CD14-positive monocyte (primary cell): ENCODE measurements around the gene MTARC2. TPM values are rescaled to one million over a fixed set of nuclear protein-coding genes. Genes with fewer than 3 reads are reported as not detected.

Experiments
- DNase-seq, 3 donors: peaks; one replicate each; pipeline ENCODE4 v3.0.0-alpha.2; 2011 to 2022
- H2AFZ ChIP-seq: 2 replicates; pipeline ENCODE4 v1.6.0; 2012; ENCODE audit warnings: mild to moderate bottlenecking, low read depth, low read length, inconsistent platforms; ENCODE audit not compliant: insufficient read depth, poor library complexity, severe bottlenecking
- H3K27ac ChIP-seq, 2 donors: 1 replicate in 1 of 2; 2 replicates in 1 of 2; pipeline ENCODE4 v1.5.1; 2012 to 2013; ENCODE audit warnings: low read length in 2 of 2, control low read depth in 1 of 2, inconsistent platforms in 1 of 2, low read depth in 1 of 2, mild to moderate bottlenecking in 1 of 2
- H3K27me3 ChIP-seq, 2 donors: one replicate each; pipeline versions ENCODE4 v1.6.0 to v1.6.1; 2011 to 2013; ENCODE audit warnings: low read length in 2 of 2; ENCODE audit not compliant: control insufficient read depth in 2 of 2, insufficient read depth in 2 of 2
- H3K36me3 ChIP-seq, 2 donors: replicated peaks in 1 of 2; 1 replicate in 1 of 2; 2 replicates in 1 of 2; pipeline versions ENCODE4 v1.5.1 to v1.6.1; 2012 to 2013; ENCODE audit warnings: low read length in 2 of 2, control low read depth in 1 of 2, inconsistent platforms in 1 of 2, mild to moderate bottlenecking in 1 of 2; ENCODE audit not compliant: insufficient read depth in 2 of 2, control insufficient read depth in 1 of 2
- H3K4me1 ChIP-seq, 2 donors: 1 replicate in 1 of 2; 2 replicates in 1 of 2; pipeline versions ENCODE4 v1.5.1 to v1.6.1; 2012 to 2013; ENCODE audit warnings: low read length in 2 of 2, control low read depth in 1 of 2, inconsistent platforms in 1 of 2, mild to moderate bottlenecking in 1 of 2, moderate library complexity in 1 of 2; ENCODE audit not compliant: insufficient read depth in 2 of 2, control insufficient read depth in 1 of 2
- H3K4me2 ChIP-seq: replicated peaks from 2 replicates; pipeline ENCODE3; 2012; ENCODE audit warnings: low read length, moderate library complexity, mild to moderate bottlenecking; ENCODE audit not compliant: poor library complexity, severe bottlenecking; ENCODE audit errors: extremely low read depth
- H3K4me3 ChIP-seq, 3 experiments: fragments of 200-600 bp in 1 of 3; sonication (generic) in 1 of 3; replicated peaks in 1 of 3; 1 replicate in 2 of 3; 2 replicates in 1 of 3; pipeline ENCODE4 v1.5.1; 2011 to 2013; ENCODE audit warnings: low read length in 3 of 3, mild to moderate bottlenecking in 3 of 3, control low read depth in 2 of 3, low read depth in 2 of 3, inconsistent platforms in 1 of 3, moderate library complexity in 1 of 3
- H3K79me2 ChIP-seq: 2 replicates; pipeline ENCODE4 v1.6.0; 2012; ENCODE audit warnings: mild to moderate bottlenecking, control low read depth, inconsistent platforms, low read length, moderate library complexity; ENCODE audit not compliant: insufficient read depth
- H3K9ac ChIP-seq: 2 replicates; pipeline ENCODE4 v1.6.0; 2017; ENCODE audit warnings: low read length, mild to moderate bottlenecking; ENCODE audit not compliant: insufficient read depth, poor library complexity, severe bottlenecking
- H3K9me3 ChIP-seq, 2 donors: replicated peaks in 1 of 2; 1 replicate in 1 of 2; 2 replicates in 1 of 2; pipeline versions ENCODE4 v1.5.1 to v1.6.1; 2012 to 2013; ENCODE audit warnings: low read length in 2 of 2, control low read depth in 1 of 2; ENCODE audit not compliant: control insufficient read depth in 1 of 2, insufficient read depth in 1 of 2
- H4K20me1 ChIP-seq: 2 replicates; pipeline ENCODE4 v1.6.0; 2012; ENCODE audit warnings: mild to moderate bottlenecking, low read length, control low read depth, moderate library complexity; ENCODE audit not compliant: insufficient read depth
- H3K27ac Mint-ChIP-seq, 7 donors: one replicate each; pipeline ENCODE4 v1.8.0; 2020; ENCODE audit warnings: mild to moderate bottlenecking in 7 of 7, mixed read lengths in 7 of 7, moderate library complexity in 6 of 7, inconsistent platforms in 2 of 7
- H3K27me3 Mint-ChIP-seq, 3 donors: one replicate each; pipeline ENCODE4 v1.8.0; 2021 to 2022; ENCODE audit warnings: low read depth in 3 of 3, mild to moderate bottlenecking in 3 of 3, mixed read lengths in 3 of 3, moderate library complexity in 3 of 3, inconsistent platforms in 1 of 3
- H3K36me3 Mint-ChIP-seq, 2 donors: one replicate each; pipeline ENCODE4 v1.8.0; 2020; ENCODE audit warnings: mixed read lengths in 2 of 2, inconsistent platforms in 1 of 2, mild to moderate bottlenecking in 1 of 2
- H3K4me1 Mint-ChIP-seq: one replicate; pipeline ENCODE4 v1.8.0; 2020; ENCODE audit warnings: mild to moderate bottlenecking, mixed read lengths
- H3K4me3 Mint-ChIP-seq, 2 donors: one replicate each; pipeline ENCODE4 v1.8.0; 2020; ENCODE audit warnings: mild to moderate bottlenecking in 2 of 2, mixed read lengths in 2 of 2, moderate library complexity in 1 of 2
- H3K9me3 Mint-ChIP-seq, 7 donors: one replicate each; pipeline ENCODE4 v1.8.0; 2020 to 2022; ENCODE audit warnings: mixed read lengths in 7 of 7, mild to moderate bottlenecking in 6 of 7, moderate library complexity in 6 of 7, inconsistent platforms in 2 of 7
- CTCF ChIP-seq: fragments of 200-600 bp; IDR thresholded peaks from one replicate; pipeline ENCODE4 v1.8.0; 2022; ENCODE audit warnings: antibody characterized with exemption, mild to moderate bottlenecking
- WGBS: methylation state at CpG from one replicate; pipeline ENCODE4 v1.1.5; 2013; ENCODE audit warnings: missing lambda C conversion rate; ENCODE audit not compliant: insufficient coverage; 5-methylcytosine and 5-hydroxymethylcytosine counted together
- intact Hi-C, 2 donors: fragments of 100-400 bp; cut with micrococcal nuclease; formaldehyde crosslinking; loops; one replicate each; pipeline versions ENCODE4 v1.15.0 to v1.15.1; 2023
- polyA plus RNA-seq, 3 donors: library from polyadenylated mRNA; depleted of rRNA in 1 of 3; unstranded in 2 of 3; stranded (reverse) in 1 of 3; fragments of 300-500 nt in 2 of 3; fragments of >200 nt in 1 of 3; fragmentation: Illumina TruSeq in 2 of 3; gene quantifications; 1 replicate in 2 of 3; 2 replicates in 1 of 3; pipeline ENCODE4 v1.2.3, GENCODE V29; 2012 to 2021

The MTARC2 gene
- polyA plus RNA-seq, 3 donors: 0.29 to 0.81 (median 0.56) TPM

GRCh38 chr1:220787069-220787619, 39.0 kb downstream of the MTARC2 start:
- Histone ChIP-seq H3K36me3 (no peaks in the 10 kb centered on the region), H3K4me2 (peak overlapping the region; percentile 93), H3K79me2 (peaks cover 58% of the 10 kb centered on the region), H4K20me1 (no peaks in the 10 kb centered on the region), H3K27ac (peak overlapping the region; percentile 34 to 79), H3K27me3 (no peaks in the 10 kb centered on the region), H3K4me1 (peaks cover 67 to 72% of the 10 kb centered on the region in 2 donors), H2AFZ (peak overlapping the region; percentile 98), H3K9me3 (no peaks in the 10 kb centered on the region), H3K4me3 (peak overlapping the region; percentile 50 to 88 (median 80)), H3K9ac (peak overlapping the region; percentile 83)
- no peaks in the 10 kb centered on the region for H3K27me3 Mint-ChIP-seq
- intact Hi-C loops: no loop called here
- peaks cover 67% of the 10 kb centered on the region for H3K4me1 Mint-ChIP-seq
- peaks cover 0 to 3% (median 0%) of the 10 kb centered on the region in 7 donors for H3K9me3 Mint-ChIP-seq
- no peak for DNase-seq
- peaks cover 1 to 5% of the 10 kb centered on the region in 2 donors for H3K36me3 Mint-ChIP-seq
- H3K4me3 Mint-ChIP-seq: peak overlapping the region; percentile 89 to 95
- TF ChIP-seq CTCF: no peak
- 0% methylated on average over 13 of the region's 32 CpGs for WGBS
- peak overlapping the region; percentile 72 to 89 (median 82) for H3K27ac Mint-ChIP-seq

GRCh38 chr1:220788900-220789299, 40.8 kb downstream of the MTARC2 start:
- no peak for TF ChIP-seq CTCF
- H3K27me3 ChIP-seq: no peaks in the 10 kb centered on the region
- H3K27ac ChIP-seq: peak overlapping the region; percentile 46 to 79
- no peak overlapping the region for H2AFZ ChIP-seq
- Mint-ChIP-seq H3K36me3 (peaks cover 6 to 16% of the 10 kb centered on the region in 2 donors), H3K27me3 (no peaks in the 10 kb centered on the region), H3K9me3 (peaks cover 0 to 3% (median 0%) of the 10 kb centered on the region in 7 donors), H3K4me3 (peak overlapping the region; percentile 3 to 32), H3K27ac (peak overlapping the region; percentile 72 to 87 (median 81)), H3K4me1 (peaks cover 73% of the 10 kb centered on the region)
- intact Hi-C loops: no loop called here
- H3K79me2 ChIP-seq: peaks cover 74% of the 10 kb centered on the region
- peak overlapping the region; percentile 93 for H3K4me2 ChIP-seq
- H3K36me3 ChIP-seq: peaks cover 3 to 11% of the 10 kb centered on the region in 2 donors
- H3K4me1 ChIP-seq: peaks cover 68 to 74% of the 10 kb centered on the region in 2 donors
- WGBS: 63% methylated on average over 6 of the region's 7 CpGs
- H3K9ac ChIP-seq: no peak overlapping the region
- H4K20me1 ChIP-seq: no peaks in the 10 kb centered on the region
- DNase-seq: no peak
- H3K4me3 ChIP-seq: peak overlapping the region in 1 of 3 experiments; percentile 88
- no peaks in the 10 kb centered on the region for H3K9me3 ChIP-seq
